Testis (tissue), 3 donors: ENCODE results near the gene GLCCI1. TPM values are rescaled to one million over a fixed set of nuclear protein-coding genes. Genes with fewer than 3 reads are reported as not detected.

Source experiments
- DNase-seq: peaks from one replicate; pipeline ENCODE4 v3.0.0-alpha.2; 2019
- H3K27ac ChIP-seq, 2 donors: fragments of 200-600 bp; sonication (generic); one replicate each; pipeline ENCODE4 v1.5.1; 2019
- H3K27me3 ChIP-seq: fragments of 200-600 bp; sonication (generic); one replicate; pipeline ENCODE4 v1.5.1; 2019
- H3K36me3 ChIP-seq: fragments of 200-600 bp; sonication (generic); one replicate; pipeline ENCODE4 v1.5.1; 2017; ENCODE audit warnings: low read depth; ENCODE audit errors: missing control alignments
- H3K4me1 ChIP-seq: fragments of 200-600 bp; sonication (generic); one replicate; pipeline ENCODE4 v1.5.1; 2019
- H3K4me3 ChIP-seq, 2 donors: fragments of 200-600 bp; sonication (generic); one replicate each; pipeline ENCODE4 v1.5.1; 2017 to 2019
- H3K9me3 ChIP-seq: fragments of 200-600 bp; sonication (generic); one replicate; pipeline ENCODE4 v1.5.1; 2017
- CTCF ChIP-seq, 3 experiments: fragments of 450-650 bp in 2 of 3; fragments of 200-600 bp in 1 of 3; sonication (generic) in 1 of 3; IDR thresholded peaks; one replicate each; pipeline ENCODE4 v1.5.1; 2016 to 2019; ENCODE audit warnings: antibody characterized with exemption in 3 of 3, mild to moderate bottlenecking in 2 of 3, moderate library complexity in 1 of 3
- POLR2A ChIP-seq: fragments of 450-650 bp; IDR thresholded peaks from one replicate; pipeline ENCODE4 v1.6.1; 2017; ENCODE audit warnings: antibody characterized with exemption, mild to moderate bottlenecking, moderate library complexity
- WGBS, 2 donors: methylation state at CpG; one replicate each; pipeline ENCODE4 v1.1.5; 2018; 5-methylcytosine and 5-hydroxymethylcytosine counted together
- intact Hi-C: fragments of 100-400 bp; cut with DNase I; formaldehyde crosslinking; loops from one replicate; pipeline ENCODE4 v1.15.1; 2023; ENCODE audit warnings: low total_unique reads
- polyA plus RNA-seq: library from polyadenylated mRNA; stranded (reverse); fragments of 350-450 nt; fragmentation: Illumina TruSeq; extraction: RNeasy Lipid Tissue Mini Kit (QIAGEN cat#74804); gene quantifications from one replicate; pipeline ENCODE4 v1.2.3, GENCODE V29; 2014; ENCODE audit warnings: low read depth, low replicate concordance; ENCODE audit not compliant: insufficient read depth
- total RNA-seq, 2 donors: library from RNA; depleted of rRNA; stranded (reverse); fragments of >200 nt; gene quantifications; one replicate each; pipeline ENCODE4 v1.2.3, GENCODE V29; 2016

The GLCCI1 gene
- total and polyA plus RNA-seq, 3 donors from 2014 or later: 30.2 to 49.8 (median 42.2) TPM

GRCh38 chr7:8070451-8071180 is 102.0 kb downstream of the GLCCI1 start:
- DNase-seq: no peak
- H3K27ac ChIP-seq: no peak overlapping the region
- H3K27me3 ChIP-seq: no peaks in the 10 kb centered on the region
- H3K9me3 ChIP-seq: no peaks in the 10 kb centered on the region
- intact Hi-C loops: no loop called here
- H3K36me3 ChIP-seq: no peaks in the 10 kb centered on the region
- no peaks in the 10 kb centered on the region for H3K4me1 ChIP-seq
- WGBS, 2 donors: 92 to 94% methylated on average over 9 of the region's 9 CpGs
- no peak overlapping the region for H3K4me3 ChIP-seq
- TF ChIP-seq POLR2A (no peak), CTCF (IDR thresholded peaks at IDR 0.05) (no peak)

- no peak for TF ChIP-seq POLR2A
- TF ChIP-seq CTCF (IDR thresholded peaks at IDR 0.05): no peak
- H3K9me3 ChIP-seq: no peaks in the 10 kb centered on the region
- intact Hi-C loops: no loop called here
- H3K4me3 ChIP-seq: no peak overlapping the region
- H3K4me1 ChIP-seq: no peaks in the 10 kb centered on the region
- no peaks in the 10 kb centered on the region for H3K36me3 ChIP-seq
- DNase-seq: no peak
- no peaks in the 10 kb centered on the region for H3K27me3 ChIP-seq
- no peak overlapping the region for H3K27ac ChIP-seq
Measured at GRCh38 chr7:8078418-8078817, 109.8 kb downstream of the GLCCI1 start.

- TF ChIP-seq POLR2A: no peak
- no peak for TF ChIP-seq CTCF (IDR thresholded peaks at IDR 0.05)
- intact Hi-C loops: no loop called here
- 84 to 95% methylated on average over 2 of the region's 2 CpGs for WGBS, 2 donors
Measured at GRCh38 chr7:8082762-8083161, 114.2 kb downstream of the GLCCI1 start.

GRCh38 chr7:8084836-8085235 is 116.2 kb downstream of the GLCCI1 start:
- no peak for DNase-seq
- no peaks in the 10 kb centered on the region for H3K9me3 ChIP-seq
- no peaks in the 10 kb centered on the region for H3K27me3 ChIP-seq
- 93% methylated on average over 5 of the region's 5 CpGs for WGBS, 2 donors
- H3K4me1 ChIP-seq: no peaks in the 10 kb centered on the region
- H3K36me3 ChIP-seq: no peaks in the 10 kb centered on the region
- TF ChIP-seq CTCF (IDR thresholded peaks at IDR 0.05) (no peak), POLR2A (no peak)
- intact Hi-C loops: no loop called here
- H3K4me3 ChIP-seq: no peak overlapping the region
- no peak overlapping the region for H3K27ac ChIP-seq

More at GRCh38 chr7:8082762-8083161, 114.2 kb downstream of the GLCCI1 start:
- no peaks in the 10 kb centered on the region for H3K9me3 ChIP-seq
- H3K4me3 ChIP-seq: no peak overlapping the region
- H3K27me3 ChIP-seq: no peaks in the 10 kb centered on the region
- DNase-seq: no peak
- H3K27ac ChIP-seq: no peak overlapping the region
- no peaks in the 10 kb centered on the region for H3K36me3 ChIP-seq
- no peaks in the 10 kb centered on the region for H3K4me1 ChIP-seq

GRCh38 chr7:8085420-8085819 is 116.8 kb downstream of the GLCCI1 start:
- TF ChIP-seq POLR2A (no peak), CTCF (IDR thresholded peaks at IDR 0.05) (no peak)
- no peaks in the 10 kb centered on the region for H3K27me3 ChIP-seq
- H3K27ac ChIP-seq: no peak overlapping the region
- H3K4me3 ChIP-seq: no peak overlapping the region
- 88 to 95% methylated on average over 3 of the region's 3 CpGs for WGBS, 2 donors
- no peaks in the 10 kb centered on the region for H3K9me3 ChIP-seq
- DNase-seq: no peak
- intact Hi-C loops: no loop called here
- H3K4me1 ChIP-seq: no peaks in the 10 kb centered on the region
- H3K36me3 ChIP-seq: no peaks in the 10 kb centered on the region
